ENCODE results near the gene PARP16. TPM values are rescaled to one million over a fixed set of nuclear protein-coding genes. Genes with fewer than 3 reads are reported as not detected.

The PARP16 gene
- total and polyA plus RNA-seq, 4 donors: 5.0 to 17.1 (median 11.1) TPM

- no peak for DNase-seq (ENCODE audit: low read depth in 4 of 6, low spot score in 6 of 6)
- Histone ChIP-seq H3K4me1 (ENCODE audit: control insufficient read depth, insufficient read depth, low read length) (peaks cover 36% of the 10 kb centered on the region), H3K9me3 (ENCODE audit: control insufficient read depth, insufficient read depth, low read length) (no peaks in the 10 kb centered on the region), H3K4me3 (ENCODE audit: low read depth, low read length) (no peak within 1 kb of the TSS), H3K27ac (ENCODE audit: low read depth, low read length) (no peak within 1 kb of the TSS), H3K27me3 (ENCODE audit: control insufficient read depth, insufficient read depth, low read length) (no peaks in the 10 kb centered on the region), H3K36me3 (ENCODE audit: control insufficient read depth, insufficient read depth, low read length) (no peaks in the 10 kb centered on the region)
- WGBS (ENCODE audit: insufficient coverage): 71% methylated on average over 8 of the region's 8 CpGs
Measured at GRCh38 chr15:65210770-65211481, 75.8 kb downstream of the PARP16 start, which contains the start of gene CILP. Gene CILP, minus strand, starts transcription at chr15:65211473. Its CDS starts 1,718 bp downstream, at chr15:65209755.

- Histone ChIP-seq H3K4me3 (ENCODE audit: low read depth, low read length) (no peak overlapping the region), H3K4me1 (ENCODE audit: control insufficient read depth, insufficient read depth, low read length) (peaks cover 36% of the 10 kb centered on the region), H3K27me3 (ENCODE audit: control insufficient read depth, insufficient read depth, low read length) (no peaks in the 10 kb centered on the region), H3K36me3 (ENCODE audit: control insufficient read depth, insufficient read depth, low read length) (no peaks in the 10 kb centered on the region), H3K9me3 (ENCODE audit: control insufficient read depth, insufficient read depth, low read length) (no peaks in the 10 kb centered on the region), H3K27ac (ENCODE audit: low read depth, low read length) (no peak overlapping the region)
- DNase-seq (ENCODE audit: low read depth in 4 of 6, low spot score in 6 of 6): no peak
- WGBS (ENCODE audit: insufficient coverage): 82% methylated on average over 14 of the region's 17 CpGs
Measured at GRCh38 chr15:65209701-65210643, 76.7 kb downstream of the PARP16 start.

- Histone ChIP-seq H3K4me3 (ENCODE audit: low read depth, low read length) (no peak overlapping the region), H3K9me3 (ENCODE audit: control insufficient read depth, insufficient read depth, low read length) (no peaks in the 10 kb centered on the region), H3K36me3 (ENCODE audit: control insufficient read depth, insufficient read depth, low read length) (no peaks in the 10 kb centered on the region), H3K27ac (ENCODE audit: low read depth, low read length) (no peak overlapping the region), H3K27me3 (ENCODE audit: control insufficient read depth, insufficient read depth, low read length) (no peaks in the 10 kb centered on the region), H3K4me1 (ENCODE audit: control insufficient read depth, insufficient read depth, low read length) (peaks cover 36% of the 10 kb centered on the region)
- no CpG with 5 or more reads among the region's 2 CpGs for WGBS (ENCODE audit: insufficient coverage)
- DNase-seq (ENCODE audit: low read depth in 4 of 6, low spot score in 6 of 6): peak in 2 of 6 donors; percentile 63 to 66
Measured at GRCh38 chr15:65208647-65209046, 78.0 kb downstream of the PARP16 start.

Small RNA genes within 50 kb of the gene (small RNA-seq; reads per million reads assigned to genes)
- gene AC068213.1 (ENCODE audit: low replicate concordance): not detected
- gene RNU5A-1 (ENCODE audit: low replicate concordance): 374,174 reads per million, percentile 100 among the genes with 10 or more reads in this experiment
- 119,744 reads per million, percentile 100 among the genes with 10 or more reads in this experiment for gene RNU5B-1 (ENCODE audit: low replicate concordance)
- gene RNU6-686P (ENCODE audit: low replicate concordance): not detected
- 0.18 reads per million for gene SNORA24B (ENCODE audit: low replicate concordance)

Other genes with a start within 250 kb of the PARP16 start
- under 1 TPM in 1 of 2 donors, not detected in 1; 0.44 TPM for gene SLC51B, start 241.5 kb downstream of the PARP16 start, total RNA-seq
- gene SLC51B, start 241.5 kb downstream of the PARP16 start, polyA plus RNA-seq (ENCODE audit: insufficient read length in 2 of 2): 1 to 10 TPM; 1.1 to 2.3 TPM
- gene RASL12, start 218.9 kb downstream of the PARP16 start, total RNA-seq: 10 to 100 TPM; 18.1 to 18.8 TPM
- gene RASL12, start 218.9 kb downstream of the PARP16 start, polyA plus RNA-seq (ENCODE audit: insufficient read length in 2 of 2): 10 to 100 TPM in 1 of 2 donors, 1 to 10 TPM in 1; 6.4 to 11.7 TPM
- gene KBTBD13, start 210.1 kb downstream of the PARP16 start, total RNA-seq: under 1 TPM in 1 of 2 donors, not detected in 1; 0.06 TPM
- gene KBTBD13, start 210.1 kb downstream of the PARP16 start, polyA plus RNA-seq (ENCODE audit: insufficient read length in 2 of 2): under 1 TPM in 1 of 2 donors, not detected in 1; 0.08 TPM
- gene UBAP1L, start 171.7 kb downstream of the PARP16 start, total RNA-seq: 1 to 10 TPM; 5.5 to 5.8 TPM
- gene UBAP1L, start 171.7 kb downstream of the PARP16 start, polyA plus RNA-seq (ENCODE audit: insufficient read length in 2 of 2): 10 to 100 TPM; 16.8 to 26.0 TPM
- gene PDCD7, start 153.1 kb downstream of the PARP16 start, total RNA-seq: 10 to 100 TPM; 12.7 to 16.7 TPM
- 10 to 100 TPM; 24.1 to 27.8 TPM for gene PDCD7, start 153.1 kb downstream of the PARP16 start, polyA plus RNA-seq (ENCODE audit: insufficient read length in 2 of 2)
- 10 to 100 TPM; 48.5 to 55.2 TPM for gene CLPX, start 101.5 kb downstream of the PARP16 start, total RNA-seq
- 10 to 100 TPM; 45.2 to 46.6 TPM for gene CLPX, start 101.5 kb downstream of the PARP16 start, polyA plus RNA-seq (ENCODE audit: insufficient read length in 2 of 2)
- gene CILP, start 75.4 kb downstream of the PARP16 start, total RNA-seq: under 1 TPM; 0.89 to 0.94 TPM
- gene CILP, start 75.4 kb downstream of the PARP16 start, polyA plus RNA-seq (ENCODE audit: insufficient read length in 2 of 2): 1 to 10 TPM in 1 of 2 donors, under 1 TPM in 1; 0.87 to 1.2 TPM
- gene RNU5A-1, start 9.2 kb upstream of the PARP16 start, total RNA-seq: 10 to 100 TPM in 1 of 2 donors, not detected in 1; 68.7 TPM
- gene RNU5A-1, start 9.2 kb upstream of the PARP16 start, polyA plus RNA-seq (ENCODE audit: insufficient read length in 2 of 2): not detected
- gene RNU5B-1, start 17.8 kb upstream of the PARP16 start, total RNA-seq: 10 to 100 TPM in 1 of 2 donors, not detected in 1; 78.5 TPM
- gene RNU5B-1, start 17.8 kb upstream of the PARP16 start, polyA plus RNA-seq (ENCODE audit: insufficient read length in 2 of 2): not detected
- gene IGDCC3, start 91.1 kb upstream of the PARP16 start, total RNA-seq: 1 to 10 TPM; 3.6 to 4.7 TPM
- 10 to 100 TPM; 17.0 to 20.7 TPM for gene IGDCC3, start 91.1 kb upstream of the PARP16 start, polyA plus RNA-seq (ENCODE audit: insufficient read length in 2 of 2)
- gene IGDCC4, start 136.1 kb upstream of the PARP16 start, total RNA-seq: 10 to 100 TPM; 13.1 to 15.1 TPM
- gene IGDCC4, start 136.1 kb upstream of the PARP16 start, polyA plus RNA-seq (ENCODE audit: insufficient read length in 2 of 2): 10 to 100 TPM; 26.8 to 30.3 TPM
- 100 to 1,000 TPM in 1 of 2 donors, 10 to 100 TPM in 1; 38.0 to 106 TPM for gene DPP8, start 230.8 kb upstream of the PARP16 start, total RNA-seq
- gene DPP8, start 230.8 kb upstream of the PARP16 start, polyA plus RNA-seq (ENCODE audit: insufficient read length in 2 of 2): 10 to 100 TPM; 30.3 to 38.2 TPM
- 100 to 1,000 TPM; 167 to 239 TPM for gene HACD3, start 243.6 kb upstream of the PARP16 start, total RNA-seq
- 100 to 1,000 TPM; 147 to 169 TPM for gene HACD3, start 243.6 kb upstream of the PARP16 start, polyA plus RNA-seq (ENCODE audit: insufficient read length in 2 of 2)

Measured in spinal cord (tissue), 10 donors.